ENCODE results near the gene MRTFA.

GRCh38 chr22:40479126-40479800 lies 157.3 kb downstream of the MRTFA start:
- TF ChIP-seq TAF1 (IDR thresholded peaks at IDR 0.05; ENCODE audit: borderline replicate concordance, low read depth, low read length), result no peak
- TF ChIP-seq POLR2A (IDR thresholded peaks at IDR 0.05; ENCODE audit: low read depth, low read length), result no peak
